Measurements from ENCODE around the gene KMT2B. TPM values are rescaled to one million over a fixed set of nuclear protein-coding genes. Genes with fewer than 3 reads are reported as not detected.

Gene KMT2B
- total RNA-seq, 2 donors from 2014 or later: 34.8 to 40.1 TPM

- peak in 1 of 2 donors; percentile 35 for DNase-seq
- intact Hi-C loops (cut with DNase I, micrococcal nuclease): no loop called here
- ATAC-seq: peak; percentile 38
Measured at GRCh38 chr19:35704218-35704617, 13.6 kb upstream of the KMT2B start, which contains the start of gene ZBTB32. Gene ZBTB32, plus strand, starts transcription at chr19:35704558. Its CDS starts 10,069 bp downstream, at chr19:35714627.

GRCh38 chr19:35708391-35708790 lies 9.4 kb upstream of the KMT2B start:
- ATAC-seq: no peak
- intact Hi-C loops (cut with DNase I, micrococcal nuclease): no loop called here
- no peak for DNase-seq

GRCh38 chr19:35710784-35711723 lies 6.7 kb upstream of the KMT2B start:
- no peak for ATAC-seq
- DNase-seq: no peak
- intact Hi-C loops (cut with DNase I, micrococcal nuclease): loop anchor here in 1 of 2 donors (10.0 kb wide), 1 partner anchor 166 kb away; the partner anchor contains the start of gene TMEM147

GRCh38 chr19:35712567-35713505 lies 5.0 kb upstream of the KMT2B start:
- ATAC-seq: no peak
- intact Hi-C loops (cut with DNase I, micrococcal nuclease): loop anchor here in 1 of 2 donors (10.0 kb wide), 1 partner anchor 168 kb away; the partner anchor contains the start of gene TMEM147
- no peak for DNase-seq

GRCh38 chr19:35713506-35713850 lies 4.3 kb upstream of the KMT2B start:
- ATAC-seq (no peak), DNase-seq (no peak)
- intact Hi-C loops (cut with DNase I, micrococcal nuclease): loop anchor here in 1 of 2 donors (10.0 kb wide), 1 partner anchor 169 kb away; the partner anchor contains the start of gene TMEM147

GRCh38 chr19:35713904-35714495 lies 3.8 kb upstream of the KMT2B start:
- intact Hi-C loops (cut with DNase I, micrococcal nuclease): loop anchor here in 1 of 2 donors (10.0 kb wide), 1 partner anchor 169 kb away; the partner anchor contains the start of gene TMEM147
- ATAC-seq: no peak
- DNase-seq: no peak

GRCh38 chr19:35714601-35715354 lies 3.0 kb upstream of the KMT2B start:
- DNase-seq (no peak), ATAC-seq (no peak)
- intact Hi-C loops (cut with DNase I, micrococcal nuclease): loop anchor here in 1 of 2 donors (10.0 kb wide), 1 partner anchor 170 kb away; the partner anchor contains the start of gene TMEM147

GRCh38 chr19:35715355-35715809 lies 2.4 kb upstream of the KMT2B start:
- DNase-seq: no peak
- intact Hi-C loops (cut with DNase I, micrococcal nuclease): loop anchor here in 1 of 2 donors (10.0 kb wide), 1 partner anchor 171 kb away; the partner anchor contains the start of gene TMEM147

GRCh38 chr19:35715981-35716800 lies 1.6 kb upstream of the KMT2B start:
- intact Hi-C loops (cut with DNase I, micrococcal nuclease): loop anchor here in 1 of 2 donors (10.0 kb wide), 1 partner anchor 171 kb away; the partner anchor contains the start of gene TMEM147
- ATAC-seq: peak; percentile 39
- peak; percentile 67 to 74 for DNase-seq

More at GRCh38 chr19:35715355-35715809, 2.4 kb upstream of the KMT2B start:
- no peak for ATAC-seq

- DNase-seq (peak; percentile 90 to 97), ATAC-seq (peak; percentile 86)
- intact Hi-C loops (cut with DNase I, micrococcal nuclease): loop anchor here in 1 of 2 donors (10.0 kb wide), 1 partner anchor 172 kb away; the partner anchor contains the start of gene TMEM147
Measured at GRCh38 chr19:35716801-35717664, 770 bp upstream of the KMT2B start.

- ATAC-seq (no peak), DNase-seq (peak; percentile 45 to 56)
- intact Hi-C loops (cut with DNase I, micrococcal nuclease): loop anchor here in 1 of 2 donors (10.0 kb wide), 1 partner anchor 174 kb away; the partner anchor contains the start of gene TMEM147
Measured at GRCh38 chr19:35718345-35719041, 690 bp downstream of the KMT2B start.

GRCh38 chr19:35719402-35720162 lies 1.8 kb downstream of the KMT2B start:
- intact Hi-C loops (cut with DNase I, micrococcal nuclease): loop anchor here in 1 of 2 donors (10.0 kb wide), 1 partner anchor 175 kb away; the partner anchor contains the start of gene TMEM147
- ATAC-seq (no peak), DNase-seq (no peak)

GRCh38 chr19:35720163-35720524 lies 2.3 kb downstream of the KMT2B start:
- ATAC-seq (no peak), DNase-seq (no peak)
- intact Hi-C loops (cut with DNase I, micrococcal nuclease): no loop called here

- ATAC-seq (no peak), DNase-seq (no peak)
- intact Hi-C loops (cut with DNase I, micrococcal nuclease): no loop called here
Measured at GRCh38 chr19:35720648-35721047, 2.8 kb downstream of the KMT2B start.
